A549 (cell line): ENCODE results near the gene CNNM3. TPM values are rescaled to one million over a fixed set of nuclear protein-coding genes. Genes with fewer than 3 reads are reported as not detected.

Experiments used
- ATAC-seq, 2 experiments: fragments of 200-7000 bp in 1 of 2; fragments of >200 bp in 1 of 2; cut with Nextera tagmentation in 1 of 2; cut with Tn5 transposase in 1 of 2; 3 replicates each; pipeline versions ENCODE4 v1.8.0 to v1.9.1; 2018 to 2020; ENCODE audit warnings: mild to moderate bottlenecking in 1 of 2, moderate library complexity in 1 of 2
- CTCF ChIA-PET: fragments of 300-600 bp; sonication (Branson Sonifier 250); formaldehyde crosslinking; extraction: SDS; loops from one replicate; lab custom pipeline; 2021; ENCODE audit warnings: antibody characterized with exemption, inconsistent platforms; lab: Yijun Ruan, JAX
- POLR2A ChIA-PET: fragments of 350-600 bp; formaldehyde crosslinking; extraction: SDS; loops from one replicate; lab custom pipeline; 2021; ENCODE audit warnings: antibody characterized with exemption, inconsistent platforms; lab: Yijun Ruan, JAX
- DNase-seq, 2 experiments: peaks; one replicate each; pipeline versions ENCODE4 v3.0.0 to v3.0.0-alpha.2; 2011 to 2016; ENCODE audit warnings: low read depth in 1 of 2, low spot score in 1 of 2
- FAIRE-seq: peaks from 2 replicates; lab custom pipeline; 2011; peaks lifted over from hg19 to GRCh38; lab: Jason Lieb, UNC
- H3K27ac ChIP-seq, 2 experiments: fragments of >200 bp; sonication (Bioruptor Twin); formaldehyde crosslinking; 3 replicates each; pipeline ENCODE4 v1.5.1; 2016 to 2017
- H3K4me1 ChIP-seq: fragments of >200 bp; sonication (Bioruptor Twin); formaldehyde crosslinking; 3 replicates; pipeline ENCODE4 v1.6.1; 2016
- H3K4me2 ChIP-seq: fragments of >200 bp; sonication (Bioruptor Twin); formaldehyde crosslinking; 3 replicates; pipeline ENCODE4 v1.6.1; 2016
- H3K4me3 ChIP-seq: fragments of >200 bp; sonication (Bioruptor Twin); formaldehyde crosslinking; 3 replicates; pipeline ENCODE4 v1.5.1; 2016
- H3K9me3 ChIP-seq: fragments of >200 bp; sonication (Bioruptor Twin); formaldehyde crosslinking; 3 replicates; pipeline ENCODE4 v1.6.1; 2016
- BHLHE40 ChIP-seq: IDR thresholded peaks from 2 replicates; pipeline ENCODE4 v1.6.1; 2012; ENCODE audit warnings: low read depth, low read length, inconsistent platforms
- CEBPB ChIP-seq, 2 experiments: fragments of >200 bp in 1 of 2; sonication (Bioruptor Twin) in 1 of 2; formaldehyde crosslinking in 1 of 2; IDR thresholded peaks; 2 replicates each; pipeline ENCODE4 v1.6.1; 2012 to 2016
- FOSB ChIP-seq: fragments of 250-450 bp; sonication (Bioruptor Pico); IDR thresholded peaks from 2 replicates; pipeline ENCODE4 v1.5.0; 2020; ENCODE audit warnings: mild to moderate bottlenecking, moderate library complexity
- GATA3 ChIP-seq: IDR thresholded peaks from 2 replicates; pipeline ENCODE4 v1.6.1; 2012; ENCODE audit warnings: borderline replicate concordance
- HOXB13 ChIP-seq: fragments of 250-450 bp; sonication (Bioruptor Pico); IDR thresholded peaks from 2 replicates; pipeline ENCODE4 v1.5.0; 2020; ENCODE audit warnings: low read depth, mild to moderate bottlenecking, moderate library complexity
- JUN ChIP-seq, 2 experiments: fragments of >200 bp; sonication (Bioruptor Twin); formaldehyde crosslinking; IDR thresholded peaks; 2 replicates in 1 of 2; 3 replicates in 1 of 2; pipeline ENCODE4 v1.6.1; 2016 to 2017
- JUNB ChIP-seq: fragments of >200 bp; sonication (Bioruptor Twin); formaldehyde crosslinking; IDR thresholded peaks from 2 replicates; pipeline ENCODE4 v1.6.1; 2016
- KDM1A ChIP-seq: fragments of 200-600 bp; sonication (generic); IDR thresholded peaks from 2 replicates; pipeline ENCODE4 v1.6.1; 2016; ENCODE audit warnings: low read depth, mild to moderate bottlenecking
- MAFK ChIP-seq: fragments of 450-650 bp; IDR thresholded peaks from 2 replicates; pipeline ENCODE4 v1.6.1; 2014; ENCODE audit not compliant: partially characterized antibody
- MYC ChIP-seq: IDR thresholded peaks from 2 replicates; pipeline ENCODE4 v1.6.1; 2012; ENCODE audit warnings: mild to moderate bottlenecking, inconsistent platforms, low read length, improper control_type of control experiment, borderline replicate concordance
- NPAS2 ChIP-seq: fragments of 250-450 bp; sonication (Bioruptor Pico); IDR thresholded peaks from 2 replicates; pipeline ENCODE4 v1.8.0; 2022; ENCODE audit warnings: mild to moderate bottlenecking, moderate library complexity, borderline replicate concordance
- TFCP2L1 ChIP-seq: fragments of 250-450 bp; sonication (Bioruptor Pico); IDR thresholded peaks from 2 replicates; pipeline ENCODE4 v1.5.0; 2021; ENCODE audit warnings: mild to moderate bottlenecking
- ZC3H11A ChIP-seq: fragments of 450-650 bp; IDR thresholded peaks from 2 replicates; pipeline ENCODE4 v1.6.1; 2014; ENCODE audit warnings: antibody characterized with exemption, mild to moderate bottlenecking
- WGBS: methylation state at CpG from one replicate; pipeline ENCODE4 v1.1.6; 2017; ENCODE audit errors: missing lambda C conversion rate; 5-methylcytosine and 5-hydroxymethylcytosine counted together
- polyA plus RNA-seq, 4 experiments: library from polyadenylated mRNA; depleted of rRNA in 3 of 4; stranded (reverse); fragments of >200 nt; fragmentation: RNase III in 1 of 4; extraction: RNeasy Plus Mini Kit Qiagen cat#74134 plus additional on column Dnase treatment in 1 of 4; gene quantifications; 2 replicates in 3 of 4; 3 replicates in 1 of 4; pipeline ENCODE4 v1.2.3, GENCODE V29; 2011 to 2017
- TF ChIP-seq, protein P1 (sequence below): fragments of >200 bp; sonication (Bioruptor Twin); formaldehyde crosslinking; IDR thresholded peaks from 3 replicates; pipeline ENCODE4 v1.5.1; 2016

CNNM3 gene
- polyA plus RNA-seq, 2 of the 4 experiments (the other 2 are of a cell fraction), result 11.8 to 14.1 TPM

DNA sequence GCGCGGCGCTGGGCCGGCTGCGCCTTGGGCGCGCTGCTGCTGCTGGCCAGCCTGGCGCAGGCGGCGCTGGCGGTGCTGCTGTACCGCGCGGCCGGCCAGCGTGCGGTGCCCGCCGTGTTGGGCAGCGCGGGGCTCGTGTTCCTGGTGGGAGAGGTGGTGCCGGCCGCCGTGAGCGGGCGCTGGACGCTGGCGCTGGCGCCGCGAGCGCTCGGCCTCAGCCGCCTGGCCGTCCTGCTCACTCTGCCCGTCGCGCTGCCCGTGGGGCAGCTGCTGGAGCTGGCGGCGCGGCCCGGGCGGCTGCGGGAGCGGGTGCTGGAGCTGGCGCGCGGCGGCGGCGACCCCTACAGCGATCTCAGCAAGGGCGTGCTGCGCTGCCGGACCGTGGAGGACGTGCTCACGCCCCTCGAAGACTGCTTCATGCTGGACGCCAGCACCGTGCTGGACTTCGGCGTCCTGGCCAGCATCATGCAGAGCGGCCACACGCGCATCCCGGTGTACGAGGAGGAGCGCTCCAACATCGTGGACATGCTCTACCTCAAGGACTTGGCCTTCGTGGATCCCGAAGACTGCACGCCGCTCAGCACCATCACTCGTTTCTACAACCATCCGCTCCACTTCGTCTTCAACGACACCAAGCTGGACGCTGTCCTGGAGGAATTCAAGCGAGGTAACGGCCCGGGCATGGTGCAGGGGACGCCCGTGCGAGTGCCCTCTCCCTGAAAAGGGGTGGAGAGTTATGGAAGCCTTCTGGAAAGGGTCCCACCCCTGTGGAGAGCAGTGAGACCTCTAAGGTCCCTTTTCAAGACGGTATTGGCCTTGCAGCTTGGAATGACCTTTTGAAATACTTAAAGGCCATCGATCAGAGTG, 1.0 kb downstream of the CNNM3 start:
- peak overlapping the region; percentile 92 for H3K4me3 ChIP-seq
- H3K4me2 ChIP-seq, result peak overlapping the region; percentile 81
- TF ChIP-seq FOSB (CRISPR knock-in tag) (no peak), TFCP2L1 (CRISPR knock-in tag) (no peak), GATA3 (0 out of 2 replicates have a peak, but pooled peaks have one; percentile 20)
- H3K9me3 ChIP-seq, result no peaks in the 10 kb centered on the region
- 18% methylated on average over 21 of the region's 89 CpGs for WGBS
- CTCF ChIA-PET, result interaction anchor here (0.7 to 3.3 kb wide), 19 partner anchors 9 to 296 kb away, joined by 3 to 24 read pairs (median 5); partner anchors contain the start of genes ANKRD36 and CNNM4
- POLR2A ChIA-PET, result interaction anchor here (1.0 to 2.2 kb wide), 6 partner anchors 16 to 295 kb away, joined by 3 to 9 read pairs (median 6); partner anchors contain the start of genes ANKRD39 and CNNM4
- H3K27ac ChIP-seq, result peak overlapping the region; percentile 91 to 94
- peak in 1 of 2 experiments; percentile 25 for DNase-seq
- peaks cover 30% of the 10 kb centered on the region for H3K4me1 ChIP-seq
- peak; percentile 3 to 41; a peak in 4 of 6 replicates for ATAC-seq
- FAIRE-seq, result no peak

DNA sequence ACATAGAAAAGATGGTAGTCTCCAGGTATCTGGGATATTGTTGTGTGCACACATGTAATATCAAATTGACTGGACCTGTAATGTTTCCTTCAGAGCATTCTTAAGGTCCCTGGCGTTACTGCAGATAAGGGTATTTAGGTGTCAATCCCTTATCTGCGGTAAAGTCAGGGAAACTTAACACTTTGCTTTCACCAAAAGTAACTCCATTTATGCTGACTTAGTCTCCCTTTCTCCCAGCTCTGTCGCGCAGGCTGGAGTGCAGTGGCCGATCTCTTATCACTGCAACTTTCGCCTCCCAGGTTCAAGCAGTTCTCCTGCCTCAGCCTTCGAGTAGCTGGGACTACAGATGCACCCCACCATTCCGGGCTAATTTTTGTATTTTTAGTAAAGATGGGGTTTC, 1.8 kb downstream of the CNNM3 start:
- DNase-seq, result no peak
- POLR2A ChIA-PET, result no interaction called here
- TF ChIP-seq NPAS2 (CRISPR knock-in tag) (no peak), FOSB (CRISPR knock-in tag) (no peak)
- Histone ChIP-seq H3K9me3 (no peaks in the 10 kb centered on the region), H3K4me2 (peak overlapping the region; percentile 81), H3K4me3 (peak overlapping the region; percentile 92), H3K27ac (no peak overlapping the region), H3K4me1 (peaks cover 30% of the 10 kb centered on the region)
- no peak for ATAC-seq
- FAIRE-seq, result no peak
- WGBS, result 95% methylated on average over 8 of the region's 8 CpGs
- CTCF ChIA-PET, result interaction anchor here (0.9 to 3.3 kb wide), 11 partner anchors 8 to 295 kb away, joined by 3 to 24 read pairs (median 4); partner anchors contain the start of genes ANKRD36 and ANKRD39

DNA sequence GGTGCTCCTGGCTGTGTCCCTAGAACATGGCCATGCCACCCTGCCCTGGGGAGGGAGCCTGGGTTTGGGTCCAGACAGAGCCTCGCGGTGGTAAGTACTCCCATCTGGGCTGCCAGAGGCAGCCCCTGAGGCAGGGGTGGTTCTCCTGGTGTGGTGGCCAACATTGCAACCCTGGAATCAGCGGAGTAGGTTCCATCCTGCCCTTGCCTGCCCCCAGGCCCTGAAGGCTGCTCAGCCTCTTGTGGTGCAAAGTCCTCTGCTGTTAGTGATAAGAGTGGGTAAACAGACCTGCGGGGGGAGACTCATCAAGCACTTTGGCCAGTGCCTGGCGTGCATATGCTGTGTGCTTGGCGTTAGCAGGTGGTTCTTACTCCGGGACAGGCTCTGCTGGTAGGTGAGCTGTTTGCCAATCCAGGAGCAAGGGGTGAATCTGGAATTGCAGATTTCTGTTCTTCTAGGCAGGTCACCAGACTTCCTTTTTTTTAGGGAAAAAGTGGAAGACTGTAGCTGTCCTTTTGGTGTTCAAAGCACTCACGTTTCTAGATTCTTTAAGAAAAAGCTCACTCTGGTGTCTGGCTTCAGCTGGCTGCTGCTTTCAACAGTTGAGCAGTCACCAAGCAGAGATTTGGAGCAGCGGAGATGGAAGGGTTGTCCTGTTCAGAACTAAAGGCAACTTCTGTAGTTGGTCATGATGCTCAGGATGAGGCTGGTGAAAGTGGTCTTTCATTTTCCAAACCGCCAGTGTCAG, 3.2 kb downstream of the CNNM3 start:
- no peak for TF ChIP-seq MYC
- TF ChIP-seq BHLHE40, result no peak
- TF ChIP-seq MAFK, result no peak
- TF ChIP-seq CEBPB (IDR thresholded peaks at IDR 0.05), result no peak
- no peak for TF ChIP-seq ZC3H11A
- no peak for TF ChIP-seq JUNB
- TF ChIP-seq, protein P1, sequence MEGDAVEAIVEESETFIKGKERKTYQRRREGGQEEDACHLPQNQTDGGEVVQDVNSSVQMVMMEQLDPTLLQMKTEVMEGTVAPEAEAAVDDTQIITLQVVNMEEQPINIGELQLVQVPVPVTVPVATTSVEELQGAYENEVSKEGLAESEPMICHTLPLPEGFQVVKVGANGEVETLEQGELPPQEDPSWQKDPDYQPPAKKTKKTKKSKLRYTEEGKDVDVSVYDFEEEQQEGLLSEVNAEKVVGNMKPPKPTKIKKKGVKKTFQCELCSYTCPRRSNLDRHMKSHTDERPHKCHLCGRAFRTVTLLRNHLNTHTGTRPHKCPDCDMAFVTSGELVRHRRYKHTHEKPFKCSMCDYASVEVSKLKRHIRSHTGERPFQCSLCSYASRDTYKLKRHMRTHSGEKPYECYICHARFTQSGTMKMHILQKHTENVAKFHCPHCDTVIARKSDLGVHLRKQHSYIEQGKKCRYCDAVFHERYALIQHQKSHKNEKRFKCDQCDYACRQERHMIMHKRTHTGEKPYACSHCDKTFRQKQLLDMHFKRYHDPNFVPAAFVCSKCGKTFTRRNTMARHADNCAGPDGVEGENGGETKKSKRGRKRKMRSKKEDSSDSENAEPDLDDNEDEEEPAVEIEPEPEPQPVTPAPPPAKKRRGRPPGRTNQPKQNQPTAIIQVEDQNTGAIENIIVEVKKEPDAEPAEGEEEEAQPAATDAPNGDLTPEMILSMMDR, result no peak
- no peak for TF ChIP-seq HOXB13
- TF ChIP-seq KDM1A, result no peak
- TF ChIP-seq JUN (IDR thresholded peaks at IDR 0.05), result no peak
- FAIRE-seq, result no peak
- Histone ChIP-seq H3K27ac (no peak overlapping the region; a peak in 1 of 6 replicates), H3K4me3 (no peak overlapping the region), H3K4me2 (peak overlapping the region; percentile 81), H3K4me1 (peaks cover 39% of the 10 kb centered on the region), H3K9me3 (no peaks in the 10 kb centered on the region)
- CTCF ChIA-PET, result interaction anchor here (0.9 to 3.7 kb wide), 9 partner anchors 9 to 294 kb away, joined by 3 to 18 read pairs (median 4); partner anchors contain the start of genes ANKRD36 and ANKRD39
- WGBS, result 71% methylated on average over 8 of the region's 10 CpGs
- peak in 1 of 2 experiments; percentile 37 for DNase-seq
- POLR2A ChIA-PET, result no interaction called here
- ATAC-seq, result no peak
